ENCODE measurements around the gene ITGB6.

The ITGB6 gene

GRCh38 chr2:160221391-160222276 lies 21.6 kb upstream of the ITGB6 start:
- DNase-seq (ENCODE audit: low read depth) = no peak

GRCh38 chr2:160220545-160221009 lies 20.5 kb upstream of the ITGB6 start:
- DNase-seq (ENCODE audit: low read depth) = no peak

DNA sequence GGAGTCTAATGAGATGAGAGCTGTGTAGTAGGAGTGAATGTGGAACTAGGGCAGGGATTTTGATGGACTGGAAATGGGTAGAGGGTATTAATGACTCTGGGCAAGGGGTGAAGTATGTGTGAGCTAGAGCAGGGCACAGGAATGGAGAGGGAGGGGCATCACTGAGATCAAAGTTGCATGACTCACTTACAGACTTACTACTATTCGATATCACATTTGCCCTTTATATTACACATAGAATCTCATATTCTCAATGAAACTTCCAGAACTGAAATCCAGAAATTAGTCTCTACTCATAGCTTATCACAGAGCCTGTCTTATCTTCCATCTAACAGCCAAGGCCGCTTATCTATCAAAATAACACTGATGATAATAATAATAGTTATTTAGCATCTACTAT lies 20.0 kb upstream of the ITGB6 start:
- DNase-seq (ENCODE audit: low read depth) = no peak

DNA sequence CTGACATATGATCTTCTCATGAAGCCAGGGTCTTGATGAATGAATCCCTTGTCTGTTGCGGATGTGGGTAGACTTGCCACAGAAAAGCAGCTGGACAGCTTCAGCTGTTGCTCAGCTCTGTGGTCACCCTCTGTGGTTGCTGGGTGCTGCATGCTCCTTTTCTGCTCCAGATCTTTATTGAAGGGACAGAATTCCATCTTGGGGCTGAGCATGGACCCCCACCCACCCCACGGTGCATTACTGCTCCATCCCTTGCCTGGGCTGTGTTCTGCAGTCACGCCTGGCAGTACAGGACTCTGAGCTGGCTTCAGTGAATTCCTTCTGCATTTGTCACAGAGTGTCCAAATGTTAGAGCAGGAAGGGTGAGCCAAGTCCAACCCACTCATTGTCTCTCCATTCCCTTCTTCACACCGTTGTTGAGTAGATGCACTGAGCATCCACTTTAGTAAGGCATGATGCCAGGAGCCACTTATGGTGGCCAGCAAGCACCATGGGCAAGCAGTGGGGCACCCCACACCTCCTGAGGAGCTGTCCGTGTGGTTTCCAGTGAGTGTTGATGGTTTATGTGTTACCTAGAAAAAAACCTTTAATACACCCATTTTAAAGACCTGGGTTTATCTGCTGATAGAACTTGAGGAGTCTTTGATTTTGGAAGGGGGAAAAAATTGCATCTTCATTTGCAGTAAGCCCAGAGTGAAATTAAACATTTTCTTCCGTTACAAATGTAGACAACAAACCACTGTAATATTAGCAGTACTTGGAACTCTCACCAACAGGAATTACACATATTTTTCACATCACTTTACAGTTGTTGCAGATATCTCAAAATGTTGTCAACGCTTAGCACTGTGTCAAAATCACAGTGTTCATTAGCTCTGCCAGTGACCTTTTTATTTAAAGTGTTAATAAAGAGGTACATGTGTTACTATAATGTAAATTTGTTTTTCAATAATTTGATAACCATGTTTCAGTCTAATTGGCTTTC lies 14.7 kb upstream of the ITGB6 start:
- DNase-seq (ENCODE audit: low read depth) = no peak

DNA sequence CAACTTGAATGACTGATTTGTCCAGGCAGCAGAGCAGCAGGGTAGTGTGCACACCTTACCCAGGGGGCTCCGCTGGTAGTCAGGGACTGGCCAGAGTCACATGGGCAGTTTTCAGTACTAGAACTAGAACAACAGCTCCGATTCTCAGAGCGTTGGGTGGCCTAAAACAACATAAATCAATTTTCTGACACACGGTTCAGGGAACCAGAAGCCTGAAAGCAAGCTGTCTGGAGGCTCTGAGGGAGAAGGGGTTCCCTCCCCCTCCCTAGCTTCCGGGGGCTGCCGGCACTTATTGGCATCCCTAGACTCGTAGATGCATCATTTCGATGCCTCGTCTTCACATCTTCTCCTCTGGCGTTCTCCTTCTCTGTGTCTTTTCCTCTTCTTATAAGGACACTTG lies 13.4 kb upstream of the ITGB6 start:
- DNase-seq (ENCODE audit: low read depth) = no peak

- DNase-seq (ENCODE audit: low read depth) = no peak
These were observed 10.6 kb upstream of the ITGB6 start for GRCh38 chr2:160210599-160211138.

GRCh38 chr2:160209516-160209856 lies 9.4 kb upstream of the ITGB6 start:
- no peak for DNase-seq (ENCODE audit: low read depth)

DNA sequence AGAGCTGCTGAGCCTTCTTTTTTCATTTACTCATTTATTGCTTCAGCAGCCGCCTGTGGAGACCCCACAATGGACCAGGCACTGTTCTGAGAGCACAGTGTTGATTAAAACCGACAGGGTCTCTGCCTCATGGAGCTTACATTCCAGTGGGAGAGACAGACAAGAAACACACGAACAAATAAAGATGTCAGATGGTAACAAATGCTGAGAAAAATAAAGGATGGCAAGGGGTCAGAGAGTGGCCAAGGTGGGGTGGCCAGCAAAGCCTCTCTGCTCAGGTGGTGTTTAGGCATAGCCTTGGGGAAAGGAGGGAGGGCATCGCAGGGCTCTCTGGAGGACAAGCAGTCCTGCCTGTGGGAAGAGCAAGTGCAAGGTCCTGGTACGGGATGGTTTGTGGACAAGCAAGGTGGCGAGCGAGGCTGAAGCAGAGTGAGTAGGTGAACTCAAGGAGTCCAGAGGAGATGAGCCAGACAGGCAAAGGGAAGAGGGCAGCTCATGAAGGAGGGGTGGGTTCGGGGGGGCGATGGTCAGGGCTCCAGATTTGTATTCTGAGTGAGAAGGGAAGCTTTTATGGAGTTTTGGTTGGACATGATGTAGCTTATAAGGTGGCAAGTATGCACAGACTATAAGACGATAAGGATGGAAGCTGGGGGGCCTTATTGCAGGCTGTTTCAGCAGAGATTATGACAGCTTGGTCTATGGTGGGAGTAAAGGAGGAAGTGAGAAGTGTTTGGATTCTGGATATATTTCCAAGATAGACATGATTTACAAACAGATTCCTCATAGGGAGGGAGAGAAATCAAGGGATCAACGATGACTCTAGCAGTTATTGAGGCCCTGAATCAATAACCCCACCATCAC lies 8.8 kb upstream of the ITGB6 start:
- DNase-seq (ENCODE audit: low read depth) = no peak

- peak; percentile 90 for DNase-seq (ENCODE audit: low read depth)
These were observed 8.0 kb upstream of the ITGB6 start for GRCh38 chr2:160207804-160208654.

DNA sequence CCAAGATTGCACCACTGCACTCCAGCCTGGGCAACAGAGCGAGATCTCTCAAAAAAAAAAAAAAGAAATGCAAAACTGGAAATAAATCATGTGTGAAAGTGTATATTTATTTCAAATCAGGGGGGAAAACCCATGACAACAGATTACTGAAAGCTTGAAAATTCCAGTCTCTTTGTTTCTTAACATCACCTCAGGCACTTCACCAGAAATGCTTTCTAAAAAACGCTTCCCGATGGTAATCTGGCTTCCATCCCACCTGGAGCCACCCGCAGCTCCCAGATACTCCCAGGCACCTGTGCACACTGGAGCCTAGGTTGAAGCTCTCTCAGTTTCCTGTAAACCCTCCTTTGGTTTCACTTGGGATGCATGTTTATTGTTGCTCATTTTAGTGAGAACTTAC lies 7.2 kb upstream of the ITGB6 start:
- no peak for DNase-seq (ENCODE audit: low read depth)

GRCh38 chr2:160206436-160206835 lies 6.4 kb upstream of the ITGB6 start:
- DNase-seq (ENCODE audit: low read depth) = no peak

- no peak for DNase-seq (ENCODE audit: low read depth)
These were observed 5.4 kb upstream of the ITGB6 start for GRCh38 chr2:160205505-160205904.

DNA sequence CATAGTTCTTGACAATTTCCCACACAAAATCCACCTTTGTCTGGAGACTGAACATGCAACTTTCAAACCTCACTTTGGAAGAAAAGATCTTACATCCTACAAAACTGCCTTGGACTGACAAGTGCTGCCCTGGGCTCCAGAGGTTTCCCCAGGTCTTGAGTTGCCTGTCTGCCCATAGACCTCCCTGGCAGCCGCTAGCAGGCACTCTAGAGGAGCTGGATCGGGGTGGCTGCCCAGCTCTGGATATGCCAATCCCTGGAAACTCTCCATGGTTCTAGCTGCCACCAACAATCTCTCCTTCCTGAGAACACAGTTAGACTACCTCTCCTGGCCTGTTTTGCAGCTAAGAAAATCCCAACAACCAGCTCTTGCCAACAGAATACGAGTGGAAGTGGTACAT lies 3.4 kb upstream of the ITGB6 start:
- DNase-seq (ENCODE audit: low read depth) = no peak

DNA sequence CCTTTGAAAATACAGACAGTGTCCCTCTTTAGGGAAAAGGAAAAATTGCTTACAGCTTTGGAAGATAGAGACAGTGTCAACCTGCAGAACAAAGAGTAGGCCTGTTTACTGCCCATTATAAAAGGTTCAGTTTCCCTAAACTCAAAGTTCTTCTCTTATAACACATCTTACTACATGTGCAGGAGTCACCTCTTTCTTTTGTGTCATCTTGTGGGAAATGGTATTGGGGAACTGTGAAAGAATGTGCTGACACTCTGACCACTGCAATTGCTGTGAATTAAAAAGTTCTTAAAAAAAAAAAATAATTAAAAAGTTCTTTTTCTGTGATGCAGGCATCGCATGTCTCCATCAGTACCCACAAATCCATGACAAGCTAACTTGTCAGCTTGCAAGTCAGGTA lies 2.9 kb upstream of the ITGB6 start:
- no peak for DNase-seq (ENCODE audit: low read depth)

DNA sequence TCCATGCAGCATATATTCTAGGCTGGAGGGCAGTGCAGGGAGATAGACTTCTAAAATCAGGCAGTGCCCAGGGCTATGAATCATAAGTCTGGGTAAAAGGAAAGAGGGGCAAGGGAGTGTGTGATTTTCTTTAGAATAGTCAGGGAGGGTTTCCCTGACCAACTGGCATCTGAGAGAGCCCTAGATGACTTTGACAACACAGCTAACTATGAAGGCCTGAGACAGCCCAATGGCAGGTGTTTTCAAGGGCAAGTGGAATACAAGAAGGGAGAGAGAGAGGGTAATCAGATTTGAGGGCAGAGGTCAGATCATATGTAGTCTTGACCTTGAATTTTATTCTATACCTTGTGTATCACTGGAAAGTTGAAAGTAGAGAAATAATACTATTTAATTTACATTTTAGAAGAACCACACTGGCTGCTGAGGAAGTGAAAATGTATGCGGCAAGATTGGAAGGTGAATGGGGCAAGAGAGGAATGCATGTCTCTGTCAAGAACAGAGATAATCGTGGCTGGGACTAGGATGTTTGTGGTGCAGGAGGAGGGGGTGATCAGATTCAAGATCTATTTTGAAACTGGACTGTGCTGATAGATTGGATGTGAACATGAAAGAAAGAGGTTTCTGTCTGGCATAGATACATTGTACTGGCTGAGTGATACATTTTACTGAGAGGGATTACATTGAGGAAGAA lies 1.9 kb upstream of the ITGB6 start:
- no peak for DNase-seq (ENCODE audit: low read depth)

DNA sequence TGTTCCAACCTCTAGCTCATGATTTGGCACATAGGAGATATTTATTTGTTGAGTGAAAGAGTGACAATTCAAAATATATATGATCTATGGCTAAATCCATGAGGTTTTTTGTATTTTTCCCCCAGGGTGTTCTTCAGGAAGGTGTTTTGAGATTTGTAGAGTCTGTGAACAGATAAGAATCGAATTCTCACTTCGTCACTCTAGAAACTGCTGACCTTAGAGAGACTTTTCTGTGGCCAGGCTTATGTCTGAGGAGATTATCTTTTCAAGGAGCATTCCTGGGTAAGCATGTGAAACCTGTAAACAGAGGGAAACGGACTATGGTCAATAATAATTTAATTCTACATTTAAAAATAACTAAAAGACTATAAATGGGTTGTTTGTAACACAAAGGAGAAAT lies 849 bp upstream of the ITGB6 start:
- DNase-seq (ENCODE audit: low read depth) = no peak

GRCh38 chr2:160199053-160199452 lies 1.0 kb downstream of the ITGB6 start:
- no peak for DNase-seq (ENCODE audit: low read depth)

- DNase-seq (ENCODE audit: low read depth) = no peak
These were observed 2.5 kb downstream of the ITGB6 start for GRCh38 chr2:160197587-160197986.

GRCh38 chr2:160194946-160195345 lies 5.1 kb downstream of the ITGB6 start:
- DNase-seq (ENCODE audit: low read depth) = no peak

- DNase-seq (ENCODE audit: low read depth) = no peak
These were observed 5.7 kb downstream of the ITGB6 start for GRCh38 chr2:160194351-160194750.
